HFFc6 (cell line): ENCODE data around the gene COLGALT1. TPM values are rescaled to one million over a fixed set of nuclear protein-coding genes. Genes with fewer than 3 reads are reported as not detected.

ENCODE experiments used
- DNase-seq: peaks from one replicate; pipeline ENCODE4 v3.0.0-alpha.2; 2018
- H3K27ac Mint-ChIP-seq: 2 replicates; pipeline ENCODE4 v1.8.0; 2020; ENCODE audit warnings: mild to moderate bottlenecking, mixed read lengths
- H3K27me3 Mint-ChIP-seq: 2 replicates; pipeline ENCODE4 v1.8.0; 2021; ENCODE audit warnings: mild to moderate bottlenecking, moderate library complexity, mixed read lengths; ENCODE audit not compliant: insufficient read depth
- H3K36me3 Mint-ChIP-seq: 2 replicates; pipeline ENCODE4 v1.8.0; 2021; ENCODE audit warnings: low read depth, mixed read lengths
- H3K4me1 Mint-ChIP-seq: 2 replicates; pipeline ENCODE4 v1.8.0; 2020; ENCODE audit warnings: low read depth, mixed read lengths
- H3K4me3 Mint-ChIP-seq: 2 replicates; pipeline ENCODE4 v1.8.0; 2020; ENCODE audit warnings: mild to moderate bottlenecking, moderate library complexity, mixed read lengths
- H3K9me3 Mint-ChIP-seq: 2 replicates; pipeline ENCODE4 v1.8.0; 2020; ENCODE audit warnings: mild to moderate bottlenecking, mixed read lengths
- CTCF ChIP-seq: fragments of 200-600 bp; sonication (generic); IDR thresholded peaks from 2 replicates; pipeline ENCODE4 v1.5.0; 2021; ENCODE audit warnings: antibody characterized with exemption, mild to moderate bottlenecking
- total RNA-seq, 6 experiments: library from RNA; stranded (reverse); fragmentation: NEBNext Ultra II Directional; extraction: Animal tissue kit (Norgen Biotek cat#: 25700); gene quantifications; 2 replicates in 1 of 6; 3 replicates in 5 of 6; pipeline ENCODE4 v1.2.3, GENCODE V29; 2021

Gene COLGALT1
- total RNA-seq, 6 experiments from 2014 or later = 102 to 115 (median 106) TPM

- Mint-ChIP-seq H3K4me1 (0 out of 2 replicates have a peak, but pooled peaks cover 6% of the 10 kb centered on the region), H3K9me3 (no peaks in the 10 kb centered on the region), H3K4me3 (no peak overlapping the region), H3K27me3 (peaks cover 28% of the 10 kb centered on the region), H3K36me3 (no peaks in the 10 kb centered on the region), H3K27ac (no peak overlapping the region)
- no peak for TF ChIP-seq CTCF
- no peak for DNase-seq
Measured at GRCh38 chr19:17604372-17605025, 49.0 kb downstream of the COLGALT1 start.

- Mint-ChIP-seq H3K27me3 (peaks cover 28% of the 10 kb centered on the region), H3K4me3 (no peak overlapping the region)
Measured at GRCh38 chr19:17605117-17605516, 49.7 kb downstream of the COLGALT1 start.

GRCh38 chr19:17605761-17606589 is 50.5 kb downstream of the COLGALT1 start:
- Mint-ChIP-seq H3K27ac (no peak overlapping the region), H3K4me1 (0 out of 2 replicates have a peak, but pooled peaks cover 5% of the 10 kb centered on the region)

More at GRCh38 chr19:17605117-17605516, 49.7 kb downstream of the COLGALT1 start:
- Mint-ChIP-seq H3K36me3 (no peaks in the 10 kb centered on the region), H3K9me3 (no peaks in the 10 kb centered on the region), H3K4me1 (0 out of 2 replicates have a peak, but pooled peaks cover 6% of the 10 kb centered on the region), H3K27ac (no peak overlapping the region)
- TF ChIP-seq CTCF = no peak
- no peak for DNase-seq

GRCh38 chr19:17606590-17607185 is 51.2 kb downstream of the COLGALT1 start:
- no peaks in the 10 kb centered on the region for H3K36me3 Mint-ChIP-seq
- no peaks in the 10 kb centered on the region for H3K9me3 Mint-ChIP-seq
- no peak for DNase-seq
- peak overlapping the region; percentile 40; the same call in 1 of the 2 replicates for H3K4me3 Mint-ChIP-seq
- H3K27me3 Mint-ChIP-seq = peaks cover 17% of the 10 kb centered on the region
- H3K27ac Mint-ChIP-seq = no peak overlapping the region
- no peak for TF ChIP-seq CTCF
- H3K4me1 Mint-ChIP-seq = no peaks in the 10 kb centered on the region

More at GRCh38 chr19:17605761-17606589, 50.5 kb downstream of the COLGALT1 start:
- Mint-ChIP-seq H3K4me3 (no peak overlapping the region; the same call in 1 of the 2 replicates), H3K36me3 (no peaks in the 10 kb centered on the region), H3K27me3 (peaks cover 23% of the 10 kb centered on the region), H3K9me3 (no peaks in the 10 kb centered on the region)
- DNase-seq = no peak
- TF ChIP-seq CTCF = peak; percentile 82

- Mint-ChIP-seq H3K27ac (no peak overlapping the region), H3K4me3 (no peak overlapping the region), H3K36me3 (no peaks in the 10 kb centered on the region), H3K9me3 (no peaks in the 10 kb centered on the region), H3K4me1 (no peaks in the 10 kb centered on the region), H3K27me3 (peaks cover 12% of the 10 kb centered on the region)
- no peak for TF ChIP-seq CTCF
- no peak for DNase-seq
Measured at GRCh38 chr19:17607936-17608335, 52.5 kb downstream of the COLGALT1 start.
